Gastrocnemius medialis (tissue), 4 donors: Measurements from ENCODE around the gene PHACTR1. TPM values are rescaled to one million over a fixed set of nuclear protein-coding genes. Genes with fewer than 3 reads are reported as not detected.

Source experiments
- ATAC-seq, 2 donors: fragments of 150-250 bp; one replicate each; pipeline ENCODE4 v1.9.1; 2016
- DNase-seq, 2 donors: peaks; one replicate each; pipeline ENCODE4 v3.0.0-alpha.2; 2019
- H3K27ac ChIP-seq, 4 donors: fragments of 200-600 bp; sonication (generic); 1 replicate in 1 of 4; 2 replicates in 3 of 4; pipeline ENCODE4 v1.5.1; 2016 to 2018; ENCODE audit warnings: mild to moderate bottlenecking in 2 of 4, moderate library complexity in 1 of 4
- H3K27me3 ChIP-seq, 3 donors: fragments of 200-600 bp; sonication (generic) in 2 of 3; 1 replicate in 1 of 3; 2 replicates in 2 of 3; pipeline versions ENCODE4 v1.5.1 to v1.6.0; 2016 to 2019; ENCODE audit warnings: mild to moderate bottlenecking in 1 of 3, moderate library complexity in 1 of 3
- H3K36me3 ChIP-seq, 2 donors: fragments of 200-600 bp; sonication (generic) in 1 of 2; one replicate each; pipeline ENCODE4 v1.5.1; 2017 to 2018
- H3K4me1 ChIP-seq, 2 donors: fragments of 200-600 bp; sonication (generic) in 1 of 2; one replicate each; pipeline ENCODE4 v1.5.1; 2016 to 2017; ENCODE audit warnings: mild to moderate bottlenecking in 2 of 2
- H3K4me3 ChIP-seq, 4 donors: fragments of 200-600 bp; sonication (generic) in 3 of 4; 1 replicate in 1 of 4; 2 replicates in 3 of 4; pipeline ENCODE4 v1.5.1; 2016 to 2019; ENCODE audit warnings: mild to moderate bottlenecking in 2 of 4
- H3K9me3 ChIP-seq, 3 donors: fragments of 200-600 bp; sonication (generic) in 2 of 3; 1 replicate in 1 of 3; 2 replicates in 2 of 3; pipeline ENCODE4 v1.5.1; 2016 to 2019
- POLR2A ChIP-seq, 2 donors: fragments of 450-650 bp; IDR thresholded peaks; one replicate each; pipeline ENCODE4 v1.6.1; 2017; ENCODE audit warnings: antibody characterized with exemption in 2 of 2, mild to moderate bottlenecking in 2 of 2, moderate library complexity in 2 of 2
- in situ Hi-C, 4 donors: fragments of 200-750 bp; cut with MboI; loops; one replicate each; pipeline versions ENCODE4 v1.15.0 to v1.8.0; 2017; ENCODE audit warnings: low sequenced_read_pairs in 4 of 4
- intact Hi-C: fragments of 100-400 bp; cut with DNase I; formaldehyde crosslinking; loops from one replicate; pipeline ENCODE4 v1.15.1; 2023; ENCODE audit warnings: low total_unique reads
- total RNA-seq, 4 donors: library from RNA; depleted of rRNA; stranded (reverse); fragments of >200 nt; gene quantifications; one replicate each; pipeline versions ENCODE4 v1.1.0 to v1.2.3, GENCODE V29; 2016
- TF ChIP-seq, protein P1 (sequence below), 5 experiments: fragments of 450-650 bp in 3 of 5; fragments of 200-600 bp in 2 of 5; sonication (generic) in 2 of 5; IDR thresholded peaks in 4 of 5; conservative IDR thresholded peaks in 1 of 5; 1 replicate in 4 of 5; 2 replicates in 1 of 5; pipeline ENCODE4 v1.5.1; 2016 to 2019; ENCODE audit warnings: antibody characterized with exemption in 5 of 5, mild to moderate bottlenecking in 3 of 5, moderate library complexity in 3 of 5

PHACTR1 gene
- total RNA-seq, 4 donors from 2014 or later = 0.07 to 0.82 (median 0.21) TPM

DNA sequence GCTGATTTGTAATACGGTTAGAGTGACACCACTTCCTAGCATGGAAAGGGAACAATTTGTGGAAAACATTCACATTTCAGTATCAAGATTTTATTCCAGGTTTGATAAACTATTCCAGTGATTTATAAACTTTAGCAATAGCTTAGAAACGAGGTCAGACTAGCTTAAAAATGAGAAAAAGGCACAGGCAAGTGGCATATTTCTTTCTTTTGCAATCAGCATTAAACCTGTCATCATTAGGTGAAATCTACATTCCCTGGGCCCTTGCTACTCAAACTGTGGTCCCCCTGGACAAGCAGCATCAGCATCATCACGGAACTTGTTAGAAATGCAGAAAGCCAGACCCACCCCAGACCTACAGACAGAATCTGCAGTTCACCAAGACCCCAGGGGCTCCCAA is 581.9 kb downstream of the PHACTR1 start:
- Histone ChIP-seq H3K4me3 (no peak overlapping the region), H3K9me3 (no peaks in the 10 kb centered on the region), H3K36me3 (peaks cover 0 to 16% of the 10 kb centered on the region in 2 donors), H3K27ac (no peak overlapping the region), H3K27me3 (no peaks in the 10 kb centered on the region), H3K4me1 (peaks cover 6 to 13% of the 10 kb centered on the region in 2 donors)
- ATAC-seq (no peak), DNase-seq (no peak)
- no peak for TF ChIP-seq POLR2A (IDR thresholded peaks at IDR 0.05)
- TF ChIP-seq, protein P1, sequence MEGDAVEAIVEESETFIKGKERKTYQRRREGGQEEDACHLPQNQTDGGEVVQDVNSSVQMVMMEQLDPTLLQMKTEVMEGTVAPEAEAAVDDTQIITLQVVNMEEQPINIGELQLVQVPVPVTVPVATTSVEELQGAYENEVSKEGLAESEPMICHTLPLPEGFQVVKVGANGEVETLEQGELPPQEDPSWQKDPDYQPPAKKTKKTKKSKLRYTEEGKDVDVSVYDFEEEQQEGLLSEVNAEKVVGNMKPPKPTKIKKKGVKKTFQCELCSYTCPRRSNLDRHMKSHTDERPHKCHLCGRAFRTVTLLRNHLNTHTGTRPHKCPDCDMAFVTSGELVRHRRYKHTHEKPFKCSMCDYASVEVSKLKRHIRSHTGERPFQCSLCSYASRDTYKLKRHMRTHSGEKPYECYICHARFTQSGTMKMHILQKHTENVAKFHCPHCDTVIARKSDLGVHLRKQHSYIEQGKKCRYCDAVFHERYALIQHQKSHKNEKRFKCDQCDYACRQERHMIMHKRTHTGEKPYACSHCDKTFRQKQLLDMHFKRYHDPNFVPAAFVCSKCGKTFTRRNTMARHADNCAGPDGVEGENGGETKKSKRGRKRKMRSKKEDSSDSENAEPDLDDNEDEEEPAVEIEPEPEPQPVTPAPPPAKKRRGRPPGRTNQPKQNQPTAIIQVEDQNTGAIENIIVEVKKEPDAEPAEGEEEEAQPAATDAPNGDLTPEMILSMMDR (IDR thresholded peaks at IDR 0.05 in 4 of 5, conservative IDR thresholded peaks at IDR 0.05 in 1 of 5) = no peak
- in situ Hi-C loops (no loop called here), intact Hi-C loops (no loop called here)

DNA sequence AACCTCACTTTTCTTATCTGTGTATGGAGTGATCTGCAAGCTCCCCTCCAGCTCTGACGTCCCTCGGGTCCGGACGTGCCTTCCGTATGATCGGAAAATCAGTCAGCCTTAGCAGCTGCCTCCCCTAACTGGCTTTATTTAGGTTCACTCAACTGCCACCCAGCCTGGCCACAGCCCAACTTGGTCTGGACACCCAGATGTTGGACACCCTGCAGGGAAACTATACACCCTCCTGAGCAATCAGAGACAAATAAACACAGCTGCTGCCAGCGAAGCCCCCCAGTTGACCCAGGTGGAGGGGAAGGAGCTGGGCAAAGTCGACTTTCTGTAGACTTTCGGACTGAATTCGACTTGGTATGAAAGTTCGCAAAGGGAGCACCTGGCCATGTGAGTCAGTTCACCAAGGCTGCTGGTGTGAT is 582.8 kb downstream of the PHACTR1 start:
- intact Hi-C loops (no loop called here), in situ Hi-C loops (no loop called here)
- no peaks in the 10 kb centered on the region for H3K27me3 ChIP-seq
- peaks cover 0 to 9% of the 10 kb centered on the region in 2 donors for H3K36me3 ChIP-seq
- DNase-seq (no peak), ATAC-seq (peak in 1 of 2 donors; percentile 47)
- TF ChIP-seq, protein P1 (IDR thresholded peaks at IDR 0.05 in 4 of 5, conservative IDR thresholded peaks at IDR 0.05 in 1 of 5) = no peak
- no peak for TF ChIP-seq POLR2A (IDR thresholded peaks at IDR 0.05)
- no peaks in the 10 kb centered on the region for H3K9me3 ChIP-seq
- peaks cover 14 to 22% of the 10 kb centered on the region in 2 donors for H3K4me1 ChIP-seq
- peak overlapping the region in 1 of 4 donors; percentile 29 for H3K4me3 ChIP-seq
- peak overlapping the region in 1 of 4 donors; percentile 51 for H3K27ac ChIP-seq

DNA sequence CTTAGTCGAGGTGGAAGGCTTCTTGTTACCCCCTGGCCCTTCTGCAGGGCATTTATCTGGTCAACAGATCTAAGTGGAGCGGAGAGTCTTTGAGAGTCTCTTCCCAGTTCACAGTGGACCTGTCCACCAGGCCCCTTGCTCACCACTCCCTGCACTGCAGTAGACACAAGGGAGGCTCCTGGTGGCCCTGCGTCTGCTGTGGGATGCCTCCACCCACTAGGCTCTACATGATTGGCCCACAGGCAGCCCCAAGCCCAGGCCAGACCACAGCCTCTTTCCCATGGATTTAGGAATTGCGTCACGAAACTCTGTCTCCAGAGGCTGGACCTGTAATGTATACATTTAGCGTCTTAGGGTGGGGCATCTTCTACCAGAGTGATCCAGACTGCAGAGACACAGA is 583.4 kb downstream of the PHACTR1 start:
- intact Hi-C loops = loop anchor here (10.0 kb wide), 1 partner anchor 345 kb away; no protein-coding TSS in a partner anchor
- in situ Hi-C loops = no loop called here
- H3K36me3 ChIP-seq = peaks cover 0 to 7% of the 10 kb centered on the region in 2 donors

DNA sequence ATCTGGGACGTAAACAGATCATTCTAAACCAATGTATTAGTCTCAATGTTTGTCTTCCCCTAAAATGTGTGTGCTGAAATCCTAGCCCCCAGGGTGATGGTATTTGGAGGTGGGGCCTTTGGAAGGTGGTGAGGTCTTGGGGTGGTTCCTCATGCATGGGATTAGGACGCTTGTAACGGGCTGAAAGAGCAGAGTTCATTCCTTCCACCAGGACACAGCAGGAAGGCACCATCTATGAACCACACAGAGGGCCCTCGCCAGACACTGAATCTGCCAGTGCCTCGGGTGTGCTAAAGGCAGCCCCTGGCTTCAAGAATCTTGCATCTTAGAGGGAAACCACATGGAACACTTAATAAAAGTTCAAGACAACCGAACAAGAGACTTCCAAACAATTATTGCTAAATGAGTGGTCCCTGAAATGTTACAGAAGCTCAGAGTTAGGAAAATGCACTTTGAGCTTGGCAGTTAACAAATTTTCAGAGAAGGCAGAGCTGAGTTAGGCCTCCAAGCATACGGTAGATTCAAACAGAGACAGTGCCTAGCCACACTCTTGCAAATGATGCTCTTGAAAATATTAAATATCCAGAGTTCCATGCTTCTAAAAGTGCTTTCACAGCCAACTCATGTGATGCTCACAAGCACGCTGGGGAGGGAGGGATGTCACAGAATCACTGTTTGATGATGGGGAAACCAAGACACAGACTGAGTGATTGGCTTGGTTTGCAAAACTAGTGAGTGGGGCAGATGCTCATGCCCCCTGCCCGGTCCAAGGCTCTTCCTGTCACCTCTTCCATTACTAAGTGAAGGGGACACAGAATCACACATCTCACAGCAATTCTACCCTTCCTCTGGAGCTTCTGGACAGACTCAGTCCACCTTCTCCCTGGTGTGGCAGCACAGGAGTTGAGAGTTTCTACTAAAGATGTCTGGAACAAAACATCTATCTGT is 584.4 kb downstream of the PHACTR1 start:
- DNase-seq = no peak
- intact Hi-C loops (loop anchor here (10.0 kb wide), 1 partner anchor 346 kb away; no protein-coding TSS in a partner anchor), in situ Hi-C loops (no loop called here)
- no peaks in the 10 kb centered on the region for H3K9me3 ChIP-seq
- ATAC-seq = no peak
- no peak for TF ChIP-seq POLR2A (IDR thresholded peaks at IDR 0.05)
- TF ChIP-seq, protein P1 (IDR thresholded peaks at IDR 0.05 in 4 of 5, conservative IDR thresholded peaks at IDR 0.05 in 1 of 5) = no peak
- H3K27me3 ChIP-seq = no peaks in the 10 kb centered on the region
- no peak overlapping the region for H3K27ac ChIP-seq
- peaks cover 14 to 22% of the 10 kb centered on the region in 2 donors for H3K4me1 ChIP-seq
- H3K4me3 ChIP-seq = no peak overlapping the region
- peaks cover 0 to 11% of the 10 kb centered on the region in 2 donors for H3K36me3 ChIP-seq

More for the DNA sequence above, 583.4 kb downstream of the PHACTR1 start:
- H3K27me3 ChIP-seq = no peaks in the 10 kb centered on the region
- no peak overlapping the region for H3K4me3 ChIP-seq
- H3K4me1 ChIP-seq = peaks cover 14 to 22% of the 10 kb centered on the region in 2 donors
- TF ChIP-seq, protein P1 (IDR thresholded peaks at IDR 0.05 in 4 of 5, conservative IDR thresholded peaks at IDR 0.05 in 1 of 5) = no peak
- TF ChIP-seq POLR2A (IDR thresholded peaks at IDR 0.05) = no peak
- H3K27ac ChIP-seq = no peak overlapping the region
- no peaks in the 10 kb centered on the region for H3K9me3 ChIP-seq
- DNase-seq (no peak), ATAC-seq (no peak)
